GM06990 (cell line): ENCODE measurements around the gene CDC42BPG.

Experiments
- DNase-seq: peaks from one replicate; pipeline ENCODE4 v3.0.0-alpha.2; 2011; ENCODE audit not compliant: insufficient read length; ENCODE audit errors: extremely low read depth
- H3K27me3 ChIP-seq: replicated peaks from 2 replicates; pipeline ENCODE4 v1.6.0; 2011; ENCODE audit warnings: low read length; ENCODE audit not compliant: control insufficient read depth, insufficient read depth
- H3K36me3 ChIP-seq: 2 replicates; pipeline ENCODE4 v1.5.1; 2011; ENCODE audit warnings: low read length; ENCODE audit not compliant: control insufficient read depth, insufficient read depth
- H3K4me3 ChIP-seq: replicated peaks from 2 replicates; pipeline ENCODE4 v1.5.1; 2011; ENCODE audit warnings: low read depth, mild to moderate bottlenecking, control low read depth, low read length
- CTCF ChIP-seq: IDR thresholded peaks from 2 replicates; pipeline ENCODE4 v1.5.1; 2011; ENCODE audit warnings: low read length, control low read depth, mild to moderate bottlenecking, inconsistent platforms; ENCODE audit not compliant: insufficient read depth, poor library complexity, severe bottlenecking

The CDC42BPG gene

DNA sequence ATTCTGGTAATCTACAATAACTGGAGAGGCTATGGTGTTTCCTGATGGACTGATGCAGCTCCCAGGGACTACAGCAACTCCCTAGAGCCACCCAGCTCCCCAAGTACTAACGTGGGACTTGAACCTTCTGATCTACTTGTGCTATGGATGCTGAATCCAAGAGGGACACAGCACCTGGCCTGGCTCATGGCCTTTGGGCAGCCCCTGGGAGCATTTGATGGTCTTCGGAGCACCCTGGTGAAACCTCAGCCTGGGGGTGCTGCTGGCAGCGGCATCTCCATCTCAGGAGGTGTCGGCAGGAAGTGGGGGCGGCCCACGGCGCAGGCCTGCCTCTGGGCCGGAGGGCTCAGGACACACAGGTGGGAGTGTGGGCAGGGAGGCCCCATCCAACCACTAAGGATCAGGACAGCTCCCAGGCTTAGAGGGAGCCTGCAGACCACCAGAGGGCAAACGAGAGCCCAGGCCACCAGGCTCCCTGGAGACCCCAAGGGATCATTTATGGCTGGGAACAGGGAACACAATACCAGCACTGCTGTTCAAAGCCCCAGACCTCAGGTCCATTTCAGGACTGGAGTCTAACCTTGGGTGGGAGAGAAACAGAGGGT is 25.2 kb upstream of the CDC42BPG start:
- peak; percentile 54 for TF ChIP-seq CTCF
- H3K4me3 ChIP-seq = peak overlapping the region; percentile 36
- peaks cover 38% of the 10 kb centered on the region for H3K36me3 ChIP-seq

DNA sequence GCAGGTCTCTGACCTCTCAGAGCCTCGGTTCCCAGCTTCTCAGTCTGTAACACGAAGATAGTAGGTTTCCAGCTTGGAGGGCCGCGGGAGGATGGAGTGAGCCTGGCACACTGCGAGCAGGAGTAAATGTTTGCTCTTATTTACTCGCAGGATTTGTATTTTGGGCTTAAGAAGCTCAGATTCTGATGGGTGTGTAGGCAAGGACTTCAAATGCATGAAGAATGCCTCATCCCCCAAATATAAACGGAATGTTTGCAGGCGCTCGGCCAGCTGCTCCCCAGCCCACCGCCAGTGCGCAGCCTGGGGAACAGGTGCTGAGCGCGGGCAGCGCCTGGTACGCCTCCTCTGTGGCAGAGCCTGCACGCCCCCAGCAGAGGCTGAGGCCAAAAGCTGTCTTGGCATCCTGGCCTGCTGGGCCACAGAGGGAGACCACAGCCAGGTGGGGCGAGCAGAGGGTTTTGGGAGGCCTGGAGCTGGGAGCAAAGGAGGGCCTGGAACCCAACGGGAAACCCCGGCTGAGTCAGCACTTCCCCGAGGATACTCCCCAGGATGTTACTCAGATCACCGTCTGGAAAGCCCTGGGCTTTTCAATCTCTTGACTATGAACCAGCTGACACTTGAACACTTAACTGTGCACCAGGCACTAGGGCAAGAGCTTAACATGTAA is 24.6 kb upstream of the CDC42BPG start:
- Histone ChIP-seq H3K36me3 (peaks cover 33% of the 10 kb centered on the region), H3K27me3 (no peaks in the 10 kb centered on the region), H3K4me3 (no peak overlapping the region)
- TF ChIP-seq CTCF = no peak
- DNase-seq = peak; percentile 61

More for the DNA sequence above, 25.2 kb upstream of the CDC42BPG start:
- no peaks in the 10 kb centered on the region for H3K27me3 ChIP-seq
- DNase-seq = no peak

- no peak for DNase-seq
- H3K4me3 ChIP-seq = no peak overlapping the region
- no peak for TF ChIP-seq CTCF
- peaks cover 32% of the 10 kb centered on the region for H3K36me3 ChIP-seq
- H3K27me3 ChIP-seq = no peaks in the 10 kb centered on the region
These were observed 23.5 kb upstream of the CDC42BPG start for GRCh38 chr11:64867748-64868462.

- H3K36me3 ChIP-seq = peaks cover 26% of the 10 kb centered on the region
- H3K4me3 ChIP-seq = no peak overlapping the region; the same call in 1 of the 2 replicates
These were observed 21.7 kb upstream of the CDC42BPG start for GRCh38 chr11:64866173-64866491.

More at GRCh38 chr11:64866173-64866491, 21.7 kb upstream of the CDC42BPG start:
- no peak for TF ChIP-seq CTCF
- H3K27me3 ChIP-seq = no peaks in the 10 kb centered on the region
- DNase-seq = no peak
